Small intestine (tissue), 7 donors: ENCODE data around the gene GARNL3. TPM values are rescaled to one million over a fixed set of nuclear protein-coding genes. Genes with fewer than 3 reads are reported as not detected.

Source experiments
- DNase-seq, 2 donors: peaks; one replicate each; pipeline versions ENCODE4 v3.0.0 to v3.0.0-alpha.2; 2013
- FAIRE-seq: peaks from 2 replicates; lab custom pipeline; 2012; peaks lifted over from hg19 to GRCh38; lab: Jason Lieb, UNC
- H3K27ac ChIP-seq, 3 donors: one replicate each; pipeline ENCODE4 v1.5.1; 2013; ENCODE audit warnings: low read length in 2 of 3, mild to moderate bottlenecking in 2 of 3, control low read depth in 1 of 3, inconsistent platforms in 1 of 3, low read depth in 1 of 3, moderate library complexity in 1 of 3
- H3K27me3 ChIP-seq, 3 donors: one replicate each; pipeline ENCODE4 v1.6.1; 2013; ENCODE audit warnings: low read length in 3 of 3, inconsistent platforms in 1 of 3; ENCODE audit not compliant: control insufficient read depth in 3 of 3, insufficient read depth in 3 of 3
- H3K36me3 ChIP-seq, 3 donors: one replicate each; pipeline ENCODE4 v1.6.1; 2013; ENCODE audit warnings: low read length in 3 of 3, inconsistent platforms in 1 of 3, low read depth in 1 of 3, mild to moderate bottlenecking in 1 of 3, moderate library complexity in 1 of 3; ENCODE audit not compliant: control insufficient read depth in 3 of 3, insufficient read depth in 2 of 3
- H3K4me1 ChIP-seq, 3 donors: one replicate each; pipeline ENCODE4 v1.6.1; 2013; ENCODE audit warnings: low read length in 2 of 3, inconsistent platforms in 1 of 3, low read depth in 1 of 3, mild to moderate bottlenecking in 1 of 3, moderate library complexity in 1 of 3; ENCODE audit not compliant: control insufficient read depth in 3 of 3, insufficient read depth in 2 of 3
- H3K4me3 ChIP-seq, 3 donors: one replicate each; pipeline ENCODE4 v1.5.1; 2013; ENCODE audit warnings: low read length in 3 of 3, control low read depth in 1 of 3, inconsistent platforms in 1 of 3, low read depth in 1 of 3, mild to moderate bottlenecking in 1 of 3, moderate library complexity in 1 of 3
- H3K9me3 ChIP-seq, 2 donors: one replicate each; pipeline ENCODE4 v1.6.1; 2013; ENCODE audit warnings: low read depth in 1 of 2, low read length in 1 of 2; ENCODE audit not compliant: control insufficient read depth in 2 of 2, insufficient read depth in 1 of 2
- WGBS, 3 donors: extraction: QIAGEN DNeasy Blood & Tissue Kit; methylation state at CpG; one replicate each; pipeline ENCODE4 v1.1.7; 2013; 5-methylcytosine and 5-hydroxymethylcytosine counted together
- polyA plus RNA-seq, 4 donors: library from polyadenylated mRNA; stranded (reverse) in 3 of 4; unstranded in 1 of 4; fragments of 200-250 nt in 3 of 4; fragments of 120-200 nt in 1 of 4; gene quantifications; one replicate each; pipeline versions ENCODE4 v1.2.1 to v1.2.3, GENCODE V29; 2013
- donor health status: healthy with polysubstance abuse.
- donor health status: control.
- donor health status: control.
- donor health status: Bipolar disorder and iron deficiency.
- donor health status: healthy.

The GARNL3 gene
- polyA plus RNA-seq, 4 donors, result 1.6 to 11.3 (median 3.5) TPM

- Histone ChIP-seq H3K4me1 (peaks cover 0 to 17% (median 0%) of the 10 kb centered on the region in 3 donors), H3K27me3 (no peaks in the 10 kb centered on the region), H3K36me3 (peaks cover 0 to 51% (median 0%) of the 10 kb centered on the region in 3 donors), H3K4me3 (no peak overlapping the region), H3K27ac (no peak overlapping the region), H3K9me3 (no peaks in the 10 kb centered on the region)
- FAIRE-seq (no peak), DNase-seq (no peak)
- 87 to 92% (median 90%) methylated on average over 3 of the region's 3 CpGs for WGBS, 3 donors
Observed at GRCh38 chr9:127358023-127358535, 93.5 kb downstream of the GARNL3 start.

GRCh38 chr9:127358770-127359169 is 94.2 kb downstream of the GARNL3 start:
- DNase-seq (no peak), FAIRE-seq (no peak)
- Histone ChIP-seq H3K27ac (no peak overlapping the region), H3K4me3 (no peak overlapping the region), H3K9me3 (no peaks in the 10 kb centered on the region), H3K36me3 (peaks cover 0 to 54% (median 0%) of the 10 kb centered on the region in 3 donors), H3K27me3 (no peaks in the 10 kb centered on the region), H3K4me1 (peaks cover 0 to 17% (median 0%) of the 10 kb centered on the region in 3 donors)
- WGBS, 3 donors, result 98 to 100% (median 100%) methylated on average over 3 of the region's 3 CpGs

- Histone ChIP-seq H3K4me3 (no peak overlapping the region), H3K36me3 (peaks cover 0 to 58% (median 0%) of the 10 kb centered on the region in 3 donors), H3K4me1 (peaks cover 0 to 17% (median 0%) of the 10 kb centered on the region in 3 donors), H3K9me3 (no peaks in the 10 kb centered on the region), H3K27me3 (no peaks in the 10 kb centered on the region), H3K27ac (peak overlapping the region in 1 of 3 donors; percentile 76)
- DNase-seq, result no peak
- FAIRE-seq, result no peak
- WGBS, 3 donors, result 72 to 86% (median 77%) methylated on average over 8 of the region's 8 CpGs
Observed at GRCh38 chr9:127360250-127360649, 95.7 kb downstream of the GARNL3 start.

- WGBS, 3 donors, result 50 to 59% (median 51%) methylated on average over 2 of the region's 2 CpGs
- FAIRE-seq (no peak), DNase-seq (peak; percentile 9 to 40)
- no peaks in the 10 kb centered on the region for H3K9me3 ChIP-seq
- H3K27ac ChIP-seq, result peak overlapping the region in 2 of 3 donors; percentile 76 to 79
- no peaks in the 10 kb centered on the region for H3K27me3 ChIP-seq
- H3K4me1 ChIP-seq, result peaks cover 0 to 17% (median 0%) of the 10 kb centered on the region in 3 donors
- peaks cover 0 to 62% (median 0%) of the 10 kb centered on the region in 3 donors for H3K36me3 ChIP-seq
- H3K4me3 ChIP-seq, result no peak overlapping the region
Observed at GRCh38 chr9:127360829-127361228, 96.3 kb downstream of the GARNL3 start.

DNA sequence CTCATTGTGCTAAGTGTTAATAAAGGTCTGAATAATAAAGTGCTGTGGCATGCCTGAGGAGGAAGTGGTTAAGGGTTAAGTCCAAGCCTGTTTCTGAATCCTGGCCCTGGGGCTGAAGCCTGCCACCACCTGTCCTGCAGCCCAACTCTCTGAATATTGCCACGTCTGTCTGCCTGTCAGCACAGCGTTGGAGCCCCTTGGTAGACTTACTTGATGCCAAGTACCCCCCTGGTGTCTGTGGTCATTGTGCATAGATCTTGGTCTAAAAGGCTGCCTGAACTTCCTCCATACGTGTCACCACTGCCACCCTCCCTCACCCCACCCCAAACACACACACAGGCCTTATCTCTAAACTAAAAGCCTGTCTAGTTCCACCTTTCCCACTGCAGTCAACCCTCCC is 97.0 kb downstream of the GARNL3 start:
- H3K4me3 ChIP-seq, result no peak overlapping the region
- WGBS, 3 donors, result 15 to 53% (median 34%) methylated on average over 3 of the region's 3 CpGs
- FAIRE-seq, result no peak
- peak overlapping the region; percentile 47 to 79 (median 76) for H3K27ac ChIP-seq
- H3K36me3 ChIP-seq, result peaks cover 0 to 58% (median 0%) of the 10 kb centered on the region in 3 donors
- peaks cover 0 to 17% (median 0%) of the 10 kb centered on the region in 3 donors for H3K4me1 ChIP-seq
- no peaks in the 10 kb centered on the region for H3K9me3 ChIP-seq
- peak; percentile 50 to 63 for DNase-seq
- H3K27me3 ChIP-seq, result no peaks in the 10 kb centered on the region

GRCh38 chr9:127362829-127363228 is 98.3 kb downstream of the GARNL3 start:
- no peak for FAIRE-seq
- H3K9me3 ChIP-seq, result no peaks in the 10 kb centered on the region

DNA sequence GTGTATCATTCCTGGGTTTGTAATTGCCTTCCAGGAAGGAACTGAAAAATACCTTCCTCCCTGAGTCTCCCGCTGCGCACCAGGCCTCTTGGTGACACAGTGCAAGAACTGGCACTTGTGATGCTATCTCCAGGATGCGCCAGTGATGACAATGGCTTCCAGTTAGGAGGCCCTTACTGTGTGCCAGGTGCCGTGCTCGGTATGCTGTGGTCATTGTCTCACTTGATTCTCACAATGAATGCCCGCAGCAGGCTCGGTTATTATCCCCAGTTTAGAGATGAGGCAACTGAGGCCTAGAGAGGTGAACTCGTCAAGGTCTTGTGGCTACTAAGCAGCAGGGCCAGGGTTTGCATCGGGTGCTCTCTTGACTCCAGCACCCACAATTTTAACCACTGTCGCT is 100.9 kb downstream of the GARNL3 start:
- no peak overlapping the region for H3K4me3 ChIP-seq
- H3K27ac ChIP-seq, result no peak overlapping the region
- FAIRE-seq (no peak), DNase-seq (no peak)
- peaks cover 0 to 44% (median 0%) of the 10 kb centered on the region in 3 donors for H3K4me1 ChIP-seq
- H3K36me3 ChIP-seq, result peaks cover 0 to 46% (median 0%) of the 10 kb centered on the region in 3 donors
- WGBS, 3 donors, result 89 to 96% (median 95%) methylated on average over 10 of the region's 10 CpGs
- H3K9me3 ChIP-seq, result no peaks in the 10 kb centered on the region
- no peaks in the 10 kb centered on the region for H3K27me3 ChIP-seq

More at GRCh38 chr9:127362829-127363228, 98.3 kb downstream of the GARNL3 start:
- H3K36me3 ChIP-seq, result peaks cover 0 to 51% (median 0%) of the 10 kb centered on the region in 3 donors
- H3K4me1 ChIP-seq, result peaks cover 0 to 21% (median 0%) of the 10 kb centered on the region in 3 donors
- DNase-seq, result no peak
- no peaks in the 10 kb centered on the region for H3K27me3 ChIP-seq
- no peak overlapping the region for H3K27ac ChIP-seq
- 83 to 92% (median 90%) methylated on average over 7 of the region's 7 CpGs for WGBS, 3 donors
- H3K4me3 ChIP-seq, result no peak overlapping the region

- Histone ChIP-seq H3K36me3 (peaks cover 0 to 38% (median 0%) of the 10 kb centered on the region in 3 donors), H3K4me1 (peaks cover 0 to 44% (median 5%) of the 10 kb centered on the region in 3 donors), H3K27ac (no peak overlapping the region), H3K4me3 (no peak overlapping the region), H3K27me3 (no peaks in the 10 kb centered on the region), H3K9me3 (no peaks in the 10 kb centered on the region)
- DNase-seq (no peak), FAIRE-seq (no peak)
- WGBS, 3 donors, result 91 to 95% (median 94%) methylated on average over 7 of the region's 7 CpGs
Observed at GRCh38 chr9:127366594-127366993, 102.0 kb downstream of the GARNL3 start.
